SK-N-SH treated with all-trans-retinoic acid at 6 μM for 48 hours (cell line): ENCODE data around the gene PNMA6F.

Experiments
- ATAC-seq: fragments of 200-7000 bp; cut with Tn5 transposase; 3 replicates; pipeline ENCODE4 v1.9.1; 2020; ENCODE audit warnings: mild to moderate bottlenecking, moderate library complexity
- ARNTL ChIP-seq: fragments of 450-650 bp; formaldehyde crosslinking; IDR thresholded peaks from 2 replicates; pipeline ENCODE4 v1.5.0; 2020; ENCODE audit warnings: low read depth, mild to moderate bottlenecking, moderate library complexity, borderline replicate concordance
- CSDC2 ChIP-seq: fragments of 250-450 bp; sonication (Bioruptor Pico); IDR thresholded peaks from 2 replicates; pipeline ENCODE4 v1.5.0; 2020; ENCODE audit warnings: mild to moderate bottlenecking, moderate library complexity
- ESRRG ChIP-seq: fragments of 250-450 bp; sonication (Bioruptor Pico); IDR thresholded peaks from 2 replicates; pipeline ENCODE4 v1.6.1; 2021; ENCODE audit warnings: mild to moderate bottlenecking
- GLIS3 ChIP-seq: fragments of 250-450 bp; sonication (Bioruptor Pico); IDR thresholded peaks from 2 replicates; pipeline ENCODE4 v1.5.0; 2020; ENCODE audit warnings: mild to moderate bottlenecking, moderate library complexity
- ISL1 ChIP-seq: fragments of 250-450 bp; sonication (Bioruptor Pico); IDR thresholded peaks from 2 replicates; pipeline ENCODE4 v2.1.2; 2022; ENCODE audit warnings: mild to moderate bottlenecking, moderate library complexity
- PPARA ChIP-seq: fragments of 250-450 bp; sonication (Bioruptor Pico); IDR thresholded peaks from 2 replicates; pipeline ENCODE4 v1.5.0; 2020; ENCODE audit warnings: mild to moderate bottlenecking, borderline replicate concordance
- RARB ChIP-seq: fragments of 250-450 bp; sonication (Bioruptor Pico); IDR thresholded peaks from 2 replicates; pipeline ENCODE4 v1.8.0; 2021; ENCODE audit warnings: mild to moderate bottlenecking, moderate library complexity
- SNAI2 ChIP-seq: fragments of 250-450 bp; sonication (Bioruptor Pico); IDR thresholded peaks from 2 replicates; pipeline ENCODE4 v1.5.0; 2020; ENCODE audit warnings: mild to moderate bottlenecking, moderate library complexity
- TCF4 ChIP-seq: fragments of 250-450 bp; sonication (Bioruptor Pico); IDR thresholded peaks from 2 replicates; pipeline ENCODE4 v1.8.0; 2021; ENCODE audit warnings: mild to moderate bottlenecking, moderate library complexity, borderline replicate concordance
- TOX ChIP-seq: fragments of 250-450 bp; sonication (Bioruptor Pico); IDR thresholded peaks from 2 replicates; pipeline ENCODE4 v1.8.0; 2021; ENCODE audit warnings: mild to moderate bottlenecking, moderate library complexity, borderline replicate concordance
- ZC3H10 ChIP-seq: fragments of 250-450 bp; sonication (Bioruptor Pico); IDR thresholded peaks from 2 replicates; pipeline ENCODE4 v1.5.1; 2021; ENCODE audit warnings: mild to moderate bottlenecking, moderate library complexity
- ZFP3 ChIP-seq: fragments of 250-450 bp; sonication (Bioruptor Pico); IDR thresholded peaks from 2 replicates; pipeline ENCODE4 v1.5.0; 2020; ENCODE audit warnings: mild to moderate bottlenecking, moderate library complexity
- ZFP30 ChIP-seq: fragments of 450-650 bp; formaldehyde crosslinking; IDR thresholded peaks from 2 replicates; pipeline ENCODE4 v1.5.0; 2022; ENCODE audit warnings: mild to moderate bottlenecking, moderate library complexity
- ZNF70 ChIP-seq: fragments of 450-650 bp; formaldehyde crosslinking; IDR thresholded peaks from 2 replicates; pipeline ENCODE4 v1.5.0; 2020; ENCODE audit warnings: mild to moderate bottlenecking, moderate library complexity
- ZNF8 ChIP-seq: fragments of 450-650 bp; formaldehyde crosslinking; IDR thresholded peaks from 2 replicates; pipeline ENCODE4 v1.5.0; 2020; ENCODE audit warnings: mild to moderate bottlenecking, moderate library complexity
- TF ChIP-seq, protein P1 (sequence below): fragments of 250-450 bp; sonication (Bioruptor Pico); IDR thresholded peaks from 2 replicates; pipeline ENCODE4 v1.5.0; 2020; ENCODE audit warnings: mild to moderate bottlenecking, moderate library complexity
- TF ChIP-seq, protein P2 (sequence below): fragments of 250-450 bp; sonication (Bioruptor Pico); IDR thresholded peaks from 2 replicates; pipeline ENCODE4 v1.5.1; 2020; ENCODE audit warnings: low read depth, mild to moderate bottlenecking, moderate library complexity
- TF ChIP-seq, protein P3 (sequence below): fragments of 250-450 bp; sonication (Bioruptor Pico); IDR thresholded peaks from 2 replicates; pipeline ENCODE4 v1.8.0; 2020; ENCODE audit warnings: mild to moderate bottlenecking, moderate library complexity, borderline replicate concordance

PNMA6F gene

DNA sequence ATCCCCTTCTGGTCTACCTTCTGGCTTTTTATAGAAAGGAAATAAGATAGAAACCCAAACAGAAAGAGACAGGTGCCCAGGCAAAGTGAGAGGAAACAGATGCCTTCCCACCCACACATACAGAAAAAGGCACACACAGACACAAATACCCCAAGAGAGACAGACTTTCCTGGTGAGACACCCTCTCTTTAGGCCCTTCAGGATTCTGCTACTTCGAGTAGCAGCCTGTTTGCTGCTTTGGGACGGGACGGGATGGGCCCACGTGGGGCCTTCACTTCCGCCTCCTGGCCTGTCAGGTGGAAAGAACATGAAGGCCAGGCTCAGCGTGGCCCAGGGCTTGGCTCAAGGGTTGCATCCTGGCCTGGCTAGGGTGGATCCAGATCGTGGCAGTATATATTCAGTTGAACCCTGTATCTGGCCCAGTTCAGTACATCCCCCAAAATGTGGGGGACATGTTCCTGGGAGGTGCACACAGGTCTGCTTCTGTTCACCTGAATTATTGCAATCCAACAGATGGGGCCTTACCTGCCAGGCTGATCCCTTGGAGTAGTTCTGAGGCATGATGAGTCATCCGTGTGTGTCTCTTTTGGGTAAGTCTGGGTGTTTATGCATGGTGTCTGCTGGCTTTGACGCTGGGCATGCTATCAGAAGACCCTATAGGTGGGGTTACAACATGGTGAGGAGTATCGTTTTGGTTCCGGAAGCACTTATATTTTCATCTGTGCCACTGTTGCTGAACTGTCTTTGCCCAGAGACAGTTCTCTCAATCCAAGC lies 14.7 kb upstream of the PNMA6F start (continued):
- TF ChIP-seq, protein P1, sequence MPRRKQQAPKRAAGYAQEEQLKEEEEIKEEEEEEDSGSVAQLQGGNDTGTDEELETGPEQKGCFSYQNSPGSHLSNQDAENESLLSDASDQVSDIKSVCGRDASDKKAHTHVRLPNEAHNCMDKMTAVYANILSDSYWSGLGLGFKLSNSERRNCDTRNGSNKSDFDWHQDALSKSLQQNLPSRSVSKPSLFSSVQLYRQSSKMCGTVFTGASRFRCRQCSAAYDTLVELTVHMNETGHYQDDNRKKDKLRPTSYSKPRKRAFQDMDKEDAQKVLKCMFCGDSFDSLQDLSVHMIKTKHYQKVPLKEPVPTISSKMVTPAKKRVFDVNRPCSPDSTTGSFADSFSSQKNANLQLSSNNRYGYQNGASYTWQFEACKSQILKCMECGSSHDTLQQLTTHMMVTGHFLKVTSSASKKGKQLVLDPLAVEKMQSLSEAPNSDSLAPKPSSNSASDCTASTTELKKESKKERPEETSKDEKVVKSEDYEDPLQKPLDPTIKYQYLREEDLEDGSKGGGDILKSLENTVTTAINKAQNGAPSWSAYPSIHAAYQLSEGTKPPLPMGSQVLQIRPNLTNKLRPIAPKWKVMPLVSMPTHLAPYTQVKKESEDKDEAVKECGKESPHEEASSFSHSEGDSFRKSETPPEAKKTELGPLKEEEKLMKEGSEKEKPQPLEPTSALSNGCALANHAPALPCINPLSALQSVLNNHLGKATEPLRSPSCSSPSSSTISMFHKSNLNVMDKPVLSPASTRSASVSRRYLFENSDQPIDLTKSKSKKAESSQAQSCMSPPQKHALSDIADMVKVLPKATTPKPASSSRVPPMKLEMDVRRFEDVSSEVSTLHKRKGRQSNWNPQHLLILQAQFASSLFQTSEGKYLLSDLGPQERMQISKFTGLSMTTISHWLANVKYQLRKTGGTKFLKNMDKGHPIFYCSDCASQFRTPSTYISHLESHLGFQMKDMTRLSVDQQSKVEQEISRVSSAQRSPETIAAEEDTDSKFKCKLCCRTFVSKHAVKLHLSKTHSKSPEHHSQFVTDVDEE (CRISPR knock-in tag) = no peak
- TF ChIP-seq CSDC2 (CRISPR knock-in tag) (no peak), TCF4 (CRISPR knock-in tag) (no peak), GLIS3 (CRISPR knock-in tag) (no peak), ZNF8 (CRISPR knock-in tag) (no peak)

DNA sequence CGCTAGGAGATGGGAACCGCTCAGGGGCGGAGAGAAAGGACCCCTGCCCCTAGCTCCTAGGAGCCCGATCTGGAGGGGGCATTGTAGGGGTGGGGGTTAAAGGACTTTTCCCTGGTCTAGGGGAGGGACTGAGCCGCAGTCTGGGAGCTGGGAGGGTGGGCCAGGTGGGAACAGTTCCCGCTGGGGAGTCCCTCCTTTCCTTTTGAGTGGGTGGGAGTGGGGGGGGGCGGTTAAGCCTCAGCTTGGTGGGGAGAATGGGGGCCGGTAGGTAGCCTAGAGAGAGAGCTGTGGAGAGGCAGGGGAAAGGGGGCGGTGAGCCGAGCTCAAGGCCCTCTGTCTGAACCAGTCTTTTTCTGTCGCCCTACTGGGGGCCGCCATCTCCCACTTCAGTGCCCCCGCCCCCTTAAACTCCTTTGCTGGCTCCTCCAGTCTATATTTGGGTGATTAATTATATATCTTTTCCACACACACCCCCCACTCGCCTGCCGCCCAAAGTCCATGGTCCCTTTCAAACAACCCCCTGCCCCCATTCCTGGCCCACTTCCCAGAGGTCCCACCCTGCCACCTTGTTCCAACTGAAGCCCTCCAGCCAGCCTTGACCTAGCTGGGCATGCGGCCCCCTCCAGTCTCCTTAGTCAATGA lies 13.2 kb upstream of the PNMA6F start:
- no peak for ATAC-seq
- TF ChIP-seq, protein P2, sequence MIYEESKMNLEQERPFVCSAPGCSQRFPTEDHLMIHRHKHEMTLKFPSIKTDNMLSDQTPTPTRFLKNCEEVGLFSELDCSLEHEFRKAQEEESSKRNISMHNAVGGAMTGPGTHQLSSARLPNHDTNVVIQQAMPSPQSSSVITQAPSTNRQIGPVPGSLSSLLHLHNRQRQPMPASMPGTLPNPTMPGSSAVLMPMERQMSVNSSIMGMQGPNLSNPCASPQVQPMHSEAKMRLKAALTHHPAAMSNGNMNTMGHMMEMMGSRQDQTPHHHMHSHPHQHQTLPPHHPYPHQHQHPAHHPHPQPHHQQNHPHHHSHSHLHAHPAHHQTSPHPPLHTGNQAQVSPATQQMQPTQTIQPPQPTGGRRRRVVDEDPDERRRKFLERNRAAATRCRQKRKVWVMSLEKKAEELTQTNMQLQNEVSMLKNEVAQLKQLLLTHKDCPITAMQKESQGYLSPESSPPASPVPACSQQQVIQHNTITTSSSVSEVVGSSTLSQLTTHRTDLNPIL (CRISPR knock-in tag) = no peak
- TF ChIP-seq CSDC2 (CRISPR knock-in tag) (no peak), SNAI2 (CRISPR knock-in tag) (no peak), ZNF70 (CRISPR knock-in tag) (no peak), PPARA (CRISPR knock-in tag) (no peak), GLIS3 (CRISPR knock-in tag) (no peak), ISL1 (CRISPR knock-in tag) (no peak), ZFP3 (CRISPR knock-in tag) (no peak), ZC3H10 (no peak)
- TF ChIP-seq, protein P3, sequence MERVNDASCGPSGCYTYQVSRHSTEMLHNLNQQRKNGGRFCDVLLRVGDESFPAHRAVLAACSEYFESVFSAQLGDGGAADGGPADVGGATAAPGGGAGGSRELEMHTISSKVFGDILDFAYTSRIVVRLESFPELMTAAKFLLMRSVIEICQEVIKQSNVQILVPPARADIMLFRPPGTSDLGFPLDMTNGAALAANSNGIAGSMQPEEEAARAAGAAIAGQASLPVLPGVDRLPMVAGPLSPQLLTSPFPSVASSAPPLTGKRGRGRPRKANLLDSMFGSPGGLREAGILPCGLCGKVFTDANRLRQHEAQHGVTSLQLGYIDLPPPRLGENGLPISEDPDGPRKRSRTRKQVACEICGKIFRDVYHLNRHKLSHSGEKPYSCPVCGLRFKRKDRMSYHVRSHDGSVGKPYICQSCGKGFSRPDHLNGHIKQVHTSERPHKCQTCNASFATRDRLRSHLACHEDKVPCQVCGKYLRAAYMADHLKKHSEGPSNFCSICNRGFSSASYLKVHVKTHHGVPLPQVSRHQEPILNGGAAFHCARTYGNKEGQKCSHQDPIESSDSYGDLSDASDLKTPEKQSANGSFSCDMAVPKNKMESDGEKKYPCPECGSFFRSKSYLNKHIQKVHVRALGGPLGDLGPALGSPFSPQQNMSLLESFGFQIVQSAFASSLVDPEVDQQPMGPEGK (CRISPR knock-in tag) = no peak
- TF ChIP-seq, protein P1 (CRISPR knock-in tag) = no peak

DNA sequence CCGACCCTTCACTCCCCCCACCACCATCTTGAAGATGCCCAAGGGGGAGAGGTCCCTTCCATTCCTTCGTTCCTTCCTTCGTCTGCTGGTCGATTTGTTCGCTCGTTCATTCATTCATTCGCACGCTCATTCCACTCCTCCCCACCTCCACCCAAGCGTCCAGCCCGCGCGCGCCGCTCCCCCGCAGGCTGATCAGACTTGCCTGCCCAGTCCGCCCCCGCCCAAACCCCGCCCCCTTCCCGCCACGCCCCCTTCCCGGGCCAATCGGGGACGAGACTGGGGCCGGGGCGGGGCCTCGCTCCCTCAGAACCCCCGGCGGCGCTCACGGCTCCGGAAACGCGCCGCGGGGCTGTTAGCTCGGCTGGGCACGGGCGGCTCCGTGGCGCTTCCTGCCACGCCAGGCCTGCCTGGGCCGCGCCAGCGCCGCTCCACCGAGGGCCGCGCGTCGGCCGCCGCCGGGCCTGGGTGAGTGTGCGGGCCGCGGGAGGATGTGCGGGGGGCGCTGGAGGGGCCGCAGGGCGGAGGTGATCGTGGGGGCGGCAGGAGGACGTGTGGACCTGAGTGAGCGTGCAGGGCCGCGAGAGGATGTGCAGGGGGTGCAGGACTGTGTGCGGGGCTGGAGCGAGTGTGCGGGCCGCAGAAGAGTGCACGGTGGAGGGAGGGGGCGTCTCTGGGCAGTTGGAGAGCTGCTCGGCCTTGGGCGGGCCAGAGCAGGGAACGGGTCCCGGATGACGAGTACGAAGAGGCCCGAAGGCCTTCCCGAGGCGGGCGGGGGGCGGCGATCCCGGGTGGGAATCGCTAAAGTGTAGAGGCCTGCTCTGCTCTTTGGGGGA lies 12.5 kb upstream of the PNMA6F start, which contains the start of gene ZNF275:
Gene ZNF275, plus strand, starts transcription at position 333 of the 833 bp plus-strand sequence. CDS start 2,527 bp downstream, outside the sequence.
- ATAC-seq = peak; percentile 95
- no peak for TF ChIP-seq ZFP30 (CRISPR knock-in tag)
- TF ChIP-seq, protein P2 (CRISPR knock-in tag) = no peak
- no peak for TF ChIP-seq GLIS3 (CRISPR knock-in tag)
- no peak for TF ChIP-seq ESRRG (CRISPR knock-in tag)
- no peak for TF ChIP-seq ISL1 (CRISPR knock-in tag)
- no peak for TF ChIP-seq ARNTL (CRISPR knock-in tag)
- no peak for TF ChIP-seq PPARA (CRISPR knock-in tag)
- TF ChIP-seq, protein P3 (CRISPR knock-in tag) = no peak
- TF ChIP-seq ZFP3 (CRISPR knock-in tag) = no peak
- TF ChIP-seq, protein P1 (CRISPR knock-in tag) = no peak
- no peak for TF ChIP-seq SNAI2 (CRISPR knock-in tag)
- TF ChIP-seq RARB (CRISPR knock-in tag) = no peak
- TF ChIP-seq TOX (CRISPR knock-in tag) = no peak
- TF ChIP-seq ZNF8 (CRISPR knock-in tag) = no peak
